ENCODE data around the gene ITIH4.

Gene ITIH4

DNA sequence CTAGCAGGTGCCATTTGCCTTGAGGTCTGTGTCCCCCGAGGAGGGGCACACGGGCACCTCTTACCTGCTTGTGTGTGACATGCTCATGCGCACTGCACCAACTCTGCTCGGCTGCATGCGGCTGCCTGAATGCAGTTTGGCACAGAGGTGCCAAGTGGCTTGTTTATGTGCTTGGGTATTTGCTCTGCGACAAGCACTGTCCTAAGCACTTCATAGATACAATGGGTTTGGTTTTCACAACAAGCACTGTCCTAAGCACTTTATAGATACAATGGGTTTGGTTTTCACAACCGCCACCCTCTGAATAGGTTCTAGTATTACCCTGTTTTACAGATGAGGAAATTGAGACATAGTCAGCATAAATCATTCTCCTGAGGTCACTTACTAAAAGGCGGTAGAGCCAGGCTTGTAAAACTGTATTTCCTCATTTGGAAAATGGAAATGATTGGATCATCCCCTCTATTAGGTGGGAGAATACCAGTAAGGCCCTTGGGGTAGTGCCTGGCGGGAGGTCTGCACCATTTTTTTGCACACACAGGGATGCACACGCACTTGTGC is 487 bp downstream of the ITIH4 start:
- no peak for DNase-seq

DNA sequence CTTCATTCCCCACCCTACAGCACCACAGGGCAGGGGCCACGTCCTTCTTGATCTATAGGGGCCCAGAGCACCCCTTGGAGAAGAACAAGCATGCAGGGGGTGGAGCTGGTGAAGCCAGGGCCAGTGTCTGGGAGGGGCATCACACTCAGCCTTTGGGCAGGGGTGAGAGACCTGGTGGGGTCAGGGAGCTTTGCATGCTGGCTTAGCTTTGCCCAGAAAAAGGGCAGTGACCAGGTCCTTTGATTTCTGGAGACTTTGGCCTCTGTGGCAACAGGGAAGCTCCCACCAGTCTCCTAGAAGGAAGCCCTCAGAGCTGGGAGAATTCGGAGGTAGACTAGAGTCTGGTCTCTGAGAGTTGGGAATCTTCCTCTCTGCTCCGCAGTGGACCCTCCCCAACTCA is 990 bp downstream of the ITIH4 start:
- no peak for DNase-seq

DNA sequence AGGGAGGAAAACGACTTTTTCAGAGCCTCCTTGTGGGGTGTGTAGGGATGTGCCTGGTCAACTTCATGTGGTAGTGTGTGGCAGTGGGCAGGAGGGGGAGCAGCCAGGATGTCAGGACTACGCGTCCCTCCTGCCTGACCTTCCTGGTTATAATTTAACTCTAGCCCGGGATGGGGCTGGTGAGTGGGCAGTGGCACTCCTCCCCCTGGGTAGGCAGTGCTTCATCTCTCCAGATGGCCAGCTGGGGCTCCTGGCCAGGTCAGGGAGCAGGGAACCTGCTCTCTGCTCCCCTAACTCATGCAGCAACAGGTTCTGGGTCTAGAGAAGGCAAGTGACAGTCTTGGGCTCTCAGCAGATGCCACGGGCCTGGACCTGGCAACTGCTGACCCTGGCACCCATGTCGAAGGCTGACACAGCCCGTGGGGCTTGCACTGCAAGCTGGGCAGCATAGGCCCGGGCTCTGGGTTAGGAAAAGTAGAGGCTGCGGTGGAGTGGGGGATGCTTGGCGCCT is 2.6 kb downstream of the ITIH4 start:
- no peak for DNase-seq

DNA sequence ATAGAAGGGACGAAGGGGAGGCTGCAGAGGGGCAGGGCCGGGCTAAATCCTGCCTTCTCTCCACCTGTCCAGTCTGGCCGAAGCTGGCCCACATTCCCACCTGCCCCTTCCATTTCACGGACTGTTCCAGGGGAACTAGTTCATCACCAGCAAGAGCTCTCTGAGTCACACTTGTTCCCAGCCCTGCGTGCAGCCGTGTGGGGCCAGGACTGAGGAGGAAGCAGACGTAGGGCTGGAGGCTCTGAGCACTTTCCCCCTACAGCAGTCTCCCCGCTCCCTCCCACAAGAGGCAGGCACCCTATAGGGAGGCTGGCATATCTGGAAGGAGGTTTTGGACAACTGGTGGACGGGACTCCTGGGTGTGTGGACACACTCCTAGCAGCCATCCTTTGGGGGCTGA is 3.0 kb downstream of the ITIH4 start:
- no peak for DNase-seq

DNA sequence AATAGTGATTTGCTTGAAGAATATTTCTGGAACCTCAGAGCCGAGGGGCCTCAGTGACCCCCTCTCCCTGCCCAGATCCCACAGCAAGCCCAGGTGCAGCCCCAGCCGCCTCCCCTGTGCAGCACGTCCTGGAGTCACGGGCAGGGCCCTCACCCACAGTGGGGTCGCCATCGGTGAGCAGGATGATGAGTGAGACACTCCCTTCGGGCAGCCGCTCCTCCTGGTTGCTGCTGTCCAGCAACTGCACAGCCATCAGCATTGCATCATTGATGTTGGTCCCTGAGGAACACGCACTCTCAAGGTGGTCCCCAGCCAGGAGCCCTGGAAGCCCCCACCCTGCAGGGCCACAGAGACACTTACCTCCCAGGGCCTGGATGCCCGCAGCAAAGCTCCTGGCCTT is 6.4 kb downstream of the ITIH4 start:
- no peak for DNase-seq

DNA sequence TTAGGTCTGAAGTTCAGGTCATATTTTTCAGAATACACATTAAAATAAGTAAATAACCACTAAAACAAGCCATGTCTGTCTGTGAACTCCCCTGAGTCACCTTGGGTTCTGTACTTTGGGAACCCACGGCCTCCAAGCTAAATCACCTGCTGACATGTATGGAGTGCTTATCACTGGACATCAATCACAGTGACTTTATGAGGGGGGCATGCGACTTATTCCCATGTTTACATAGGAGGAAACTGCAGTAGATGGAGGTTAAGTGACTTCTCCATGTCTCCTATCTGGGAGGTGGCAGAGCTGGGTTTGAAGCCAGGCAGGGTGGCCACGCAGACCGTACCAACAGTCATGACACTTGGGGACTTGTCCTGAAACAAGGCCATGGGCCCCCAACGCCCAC is 8.1 kb downstream of the ITIH4 start:
- DNase-seq: no peak

DNA sequence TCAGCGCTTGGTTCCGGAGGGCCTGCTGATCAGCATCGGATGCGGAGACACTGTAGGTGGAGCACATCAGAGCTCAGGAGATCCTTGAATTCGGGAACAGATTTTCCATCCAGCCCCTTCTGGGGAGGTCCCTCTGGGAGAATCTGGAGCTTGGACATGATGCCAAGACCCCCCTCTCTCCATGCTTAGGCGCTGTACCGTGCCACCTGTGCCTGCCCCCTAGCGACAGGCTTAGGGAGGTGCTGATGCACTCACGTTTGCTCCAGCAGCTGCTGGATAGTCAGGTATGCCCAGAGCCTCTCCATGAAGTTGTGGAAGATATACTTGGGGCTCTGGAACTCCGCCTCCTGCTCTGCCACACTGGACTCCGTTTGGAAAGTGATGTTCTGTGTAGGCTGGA is 9.7 kb downstream of the ITIH4 start:
- DNase-seq: no peak

DNA sequence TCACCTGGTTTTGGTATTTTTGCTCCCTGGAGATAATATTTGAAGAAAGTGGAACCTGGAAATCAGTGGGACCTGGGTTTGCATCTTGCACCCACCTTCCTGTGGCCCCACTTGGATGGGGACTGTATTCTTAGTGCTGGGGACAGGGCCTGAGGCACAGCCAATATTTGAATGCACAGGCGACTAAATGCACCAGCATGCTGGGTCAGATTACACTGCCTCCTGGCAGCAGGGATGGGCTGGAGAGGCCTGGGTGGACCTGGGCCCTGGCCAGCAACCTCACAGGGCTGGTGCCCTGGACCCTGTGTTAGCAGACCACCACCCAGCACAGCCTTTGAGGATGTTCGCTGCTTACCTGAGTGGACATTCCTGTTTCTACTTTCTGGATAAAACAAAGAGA is 10.5 kb downstream of the ITIH4 start:
- DNase-seq: no peak

DNA sequence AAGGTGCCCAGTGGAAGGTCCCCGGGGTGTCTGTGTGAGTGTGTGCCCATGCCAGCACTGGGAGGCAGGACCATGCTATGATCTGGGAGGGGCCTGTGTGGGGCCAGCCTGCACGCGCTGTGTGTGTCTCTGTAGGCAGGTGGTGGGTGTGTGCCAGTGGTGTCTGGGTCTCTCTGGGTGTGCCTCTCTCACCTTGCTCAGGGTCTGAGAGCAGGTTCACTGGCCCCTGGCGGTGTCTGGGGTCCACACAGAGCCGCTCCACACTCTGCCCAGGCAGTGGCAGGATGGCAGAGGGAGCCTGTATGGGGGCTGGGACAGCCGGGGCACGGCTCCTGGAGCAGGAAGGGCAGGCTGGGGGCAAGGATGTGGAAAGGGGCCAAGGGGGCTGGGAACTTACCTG is 12.6 kb downstream of the ITIH4 start:
- DNase-seq: no peak

DNA sequence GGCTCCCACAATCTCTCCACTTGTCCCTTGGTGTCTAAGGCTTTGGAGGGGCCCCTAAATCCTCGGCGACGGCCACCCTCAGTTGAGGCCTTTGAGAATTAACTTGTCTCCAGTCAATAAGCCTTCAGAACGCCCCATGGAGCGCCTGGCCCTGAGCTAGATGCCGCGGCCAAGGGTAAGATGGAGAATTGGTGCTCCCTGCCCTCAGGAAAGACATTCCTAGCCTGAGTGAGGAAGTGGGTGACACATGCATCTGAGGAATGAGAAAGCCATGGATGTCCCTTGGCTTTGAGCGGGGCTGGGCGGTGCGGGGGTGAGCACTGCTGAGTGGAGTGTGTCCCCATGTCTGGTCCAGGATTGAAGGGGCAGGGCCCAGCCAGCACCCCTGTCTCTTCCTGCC is 13.3 kb downstream of the ITIH4 start:
- no peak for DNase-seq

DNA sequence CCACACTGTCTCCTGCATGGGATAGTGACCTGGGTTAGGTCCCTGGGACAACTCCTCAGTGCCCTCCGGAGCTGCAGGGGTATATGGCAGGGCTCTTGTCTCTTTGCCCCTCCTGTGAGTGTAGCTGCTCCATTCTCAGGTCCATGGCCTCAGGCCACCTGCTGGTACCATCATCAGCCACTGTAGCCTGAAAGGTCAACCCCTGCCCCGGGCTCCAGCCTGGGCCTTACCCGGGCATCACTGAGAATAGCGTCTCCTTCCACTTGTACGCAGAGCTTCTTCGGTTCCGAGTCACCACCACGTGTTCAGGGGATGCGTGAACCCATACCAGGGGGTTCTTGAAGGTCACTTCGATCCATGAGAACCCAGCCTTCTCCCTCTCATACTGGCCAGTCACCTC is 13.8 kb downstream of the ITIH4 start:
- no peak for DNase-seq

DNA sequence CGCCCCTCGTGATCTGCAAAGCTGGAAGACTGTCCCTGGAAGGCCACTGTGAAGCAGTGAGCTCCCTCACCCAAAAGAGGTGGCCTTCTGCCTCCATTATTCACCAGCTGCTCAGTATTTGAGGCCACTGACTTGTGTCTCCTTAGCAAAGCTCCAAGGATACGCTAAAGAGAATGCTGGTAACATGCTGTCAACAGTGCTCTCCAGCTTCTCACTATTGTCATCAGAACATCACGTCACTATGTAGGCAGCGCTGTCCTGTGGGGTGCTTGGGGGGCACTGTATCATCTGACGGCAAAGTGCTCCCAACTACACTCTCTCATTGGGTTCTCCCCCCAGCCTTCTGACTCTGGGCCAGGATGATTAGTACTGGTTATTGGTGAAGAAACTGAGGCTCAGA is 14.3 kb downstream of the ITIH4 start:
- DNase-seq: no peak

DNA sequence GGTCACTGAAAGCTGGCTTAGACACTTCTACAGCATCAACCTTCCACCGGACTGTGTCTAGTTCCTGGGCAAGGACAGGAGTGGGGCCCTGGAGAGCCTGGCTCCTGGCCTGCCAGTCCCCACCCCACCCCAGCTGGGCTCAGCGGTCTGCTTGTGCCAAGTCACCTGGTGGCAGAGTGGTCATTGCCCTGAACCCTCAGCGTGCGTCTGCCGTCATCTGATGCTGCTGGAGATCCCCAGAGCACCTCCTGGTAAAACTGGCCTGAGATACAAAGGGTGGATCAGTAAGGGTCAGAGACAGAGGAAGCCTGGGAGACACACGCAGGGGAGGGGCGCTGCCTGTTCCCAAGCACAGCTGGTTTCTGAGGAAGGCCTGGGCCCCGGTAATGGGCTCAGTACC is 16.7 kb downstream of the ITIH4 start:
- no peak for DNase-seq

DNA sequence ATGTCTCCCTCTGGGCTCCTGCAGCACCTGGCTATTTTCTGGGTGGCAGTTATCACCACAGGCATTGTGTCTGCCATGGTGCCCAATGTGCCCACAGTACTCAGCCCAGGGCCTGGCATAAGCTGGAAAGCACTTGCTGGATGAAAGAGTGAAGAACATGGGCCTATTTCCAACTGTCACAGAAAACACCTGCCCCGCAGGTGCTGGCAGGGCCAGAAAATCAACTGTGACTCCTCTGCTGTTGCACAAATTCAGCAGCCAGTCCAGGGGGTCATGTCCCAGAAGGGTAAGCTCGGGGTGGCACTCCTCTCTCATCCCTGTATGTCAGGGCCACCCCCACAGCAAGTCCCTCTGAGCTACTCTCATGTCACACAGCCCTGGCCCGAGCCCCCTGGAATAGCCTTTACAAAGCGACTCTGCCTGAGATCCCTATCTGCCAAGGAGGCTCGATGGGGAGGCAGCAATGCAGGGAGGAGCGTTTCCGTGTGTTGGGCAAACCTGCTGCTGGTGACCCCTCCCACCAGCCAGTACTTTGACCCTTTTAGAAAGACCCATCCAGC is 18.9 kb downstream of the ITIH4 start:
- DNase-seq: no peak

DNA sequence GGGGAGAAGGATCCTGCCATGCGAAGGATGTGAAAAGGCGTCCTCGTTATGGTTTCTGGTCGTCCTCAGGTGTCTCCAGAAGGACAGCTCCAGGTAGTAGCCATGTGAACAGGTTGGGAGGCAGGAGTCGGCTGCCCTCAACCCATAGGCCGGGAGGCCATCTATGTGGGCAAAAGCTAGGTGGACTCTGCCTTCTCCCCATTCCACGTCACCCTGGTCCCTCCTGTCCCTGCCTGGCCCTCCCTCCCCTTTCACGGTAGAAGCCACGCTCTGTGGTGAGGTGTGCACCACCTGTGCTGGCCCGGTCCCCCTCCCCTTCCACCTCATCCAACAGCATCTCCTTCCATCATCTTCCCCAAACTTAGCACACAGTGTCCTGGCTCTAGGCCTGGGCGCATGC is 19.5 kb downstream of the ITIH4 start:
- no peak for DNase-seq

DNA sequence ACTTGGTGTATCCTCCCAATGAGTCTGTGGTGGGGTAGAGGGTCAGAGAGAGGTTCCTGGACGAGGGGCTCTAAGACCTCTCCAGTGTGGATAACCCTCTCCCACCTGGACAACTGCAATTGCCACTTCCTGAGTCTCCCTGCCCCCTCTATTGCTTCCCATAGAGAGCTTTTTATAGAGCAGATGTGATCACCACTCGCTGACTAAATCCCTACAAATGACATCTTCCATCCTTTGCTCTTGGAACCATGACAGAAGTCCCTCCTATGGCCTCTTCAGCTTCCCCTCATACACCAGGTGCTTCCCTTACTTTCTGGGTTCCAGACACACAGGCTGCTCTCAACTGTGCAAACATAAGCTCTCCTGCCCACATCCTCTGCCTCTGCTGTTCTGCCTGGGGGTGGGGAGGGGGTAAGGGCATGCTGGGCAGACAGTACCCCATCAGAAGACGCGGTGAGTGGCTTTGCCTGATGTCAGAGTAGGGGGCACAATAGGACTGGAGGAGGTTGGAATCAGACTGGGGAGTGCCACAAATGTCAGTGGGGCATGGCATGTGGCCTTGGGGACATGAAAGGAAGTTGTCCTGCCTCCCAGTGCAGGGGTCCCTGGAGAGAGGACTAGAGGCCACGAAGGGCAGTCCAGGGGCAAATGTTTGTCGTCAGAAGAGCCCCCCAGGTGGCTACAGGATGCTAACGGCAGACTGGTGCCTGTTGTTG is 20.7 kb downstream of the ITIH4 start:
- no peak for DNase-seq

DNA sequence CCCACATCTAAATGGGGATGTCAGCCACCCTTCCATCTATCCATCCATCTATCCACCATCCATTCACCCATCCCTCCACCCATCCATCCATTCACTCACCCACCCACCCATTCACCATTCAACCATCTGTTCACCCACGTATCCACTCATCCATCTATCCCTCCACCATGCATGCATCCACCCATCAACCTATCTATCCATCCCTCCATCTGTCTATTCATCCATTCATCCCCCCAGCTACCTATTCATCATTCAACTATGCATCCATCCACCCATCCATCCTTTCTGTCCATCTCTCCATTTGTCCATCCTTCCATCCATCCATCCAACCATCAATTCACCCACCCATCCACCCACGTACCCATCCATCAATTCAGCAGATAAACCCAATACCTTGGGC is 21.3 kb downstream of the ITIH4 start:
- no peak for DNase-seq

DNA sequence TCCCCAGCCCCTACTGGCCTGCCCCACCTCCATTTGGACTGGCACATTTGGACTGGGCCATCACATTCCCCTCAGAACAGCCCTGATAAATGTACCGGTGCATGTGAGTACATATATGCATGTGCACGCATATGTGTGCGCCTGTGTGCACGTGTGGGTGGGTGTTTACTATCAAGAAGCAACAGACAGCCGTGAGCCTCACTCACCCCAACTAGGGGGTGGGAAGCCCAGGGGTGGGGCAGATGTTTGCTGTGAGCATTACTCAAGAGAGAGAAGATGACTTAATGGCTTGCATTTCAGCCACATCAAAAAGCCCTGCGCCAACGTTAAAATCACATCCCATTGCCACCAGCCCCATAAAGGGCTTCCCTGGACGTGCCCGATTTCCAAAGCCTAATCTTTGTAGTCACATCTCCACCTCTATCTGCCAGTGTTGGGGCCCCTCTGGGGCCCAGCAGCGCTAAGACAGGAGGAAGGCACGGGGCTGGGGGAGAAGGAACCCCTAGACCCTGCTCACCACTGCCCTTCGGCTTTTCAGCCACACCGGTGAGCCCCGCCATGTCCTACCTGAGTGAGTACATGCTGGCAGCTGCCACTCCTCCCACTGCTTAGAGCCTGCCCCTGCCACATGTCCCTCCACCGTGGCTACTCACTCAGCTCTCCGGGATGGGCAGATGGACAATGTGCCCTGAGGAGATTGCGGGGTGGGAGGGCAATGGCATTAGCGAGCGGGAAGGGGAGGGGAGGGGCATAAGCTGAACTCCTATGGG is 25.0 kb downstream of the ITIH4 start:
- DNase-seq: no peak

DNA sequence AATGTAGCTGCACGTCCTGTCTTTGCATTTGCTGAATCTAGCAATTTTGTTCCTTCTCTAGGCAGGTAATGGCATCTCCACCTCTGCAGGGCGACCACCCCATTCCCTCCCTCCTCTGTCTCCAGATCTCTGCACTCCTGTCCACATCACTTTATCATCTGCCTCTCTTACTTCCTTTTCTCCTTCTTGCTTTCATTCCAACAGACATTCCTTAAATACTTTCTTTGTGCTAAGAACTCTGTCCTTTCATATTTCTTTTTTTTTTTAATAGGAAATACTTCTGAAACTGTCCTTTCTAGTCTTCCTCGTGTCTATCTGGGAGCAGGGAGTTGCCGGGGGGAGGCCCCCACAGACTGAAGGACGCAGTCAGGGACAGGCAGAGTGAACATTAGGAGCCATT is 28.6 kb downstream of the ITIH4 start:
- no peak for DNase-seq

DNA sequence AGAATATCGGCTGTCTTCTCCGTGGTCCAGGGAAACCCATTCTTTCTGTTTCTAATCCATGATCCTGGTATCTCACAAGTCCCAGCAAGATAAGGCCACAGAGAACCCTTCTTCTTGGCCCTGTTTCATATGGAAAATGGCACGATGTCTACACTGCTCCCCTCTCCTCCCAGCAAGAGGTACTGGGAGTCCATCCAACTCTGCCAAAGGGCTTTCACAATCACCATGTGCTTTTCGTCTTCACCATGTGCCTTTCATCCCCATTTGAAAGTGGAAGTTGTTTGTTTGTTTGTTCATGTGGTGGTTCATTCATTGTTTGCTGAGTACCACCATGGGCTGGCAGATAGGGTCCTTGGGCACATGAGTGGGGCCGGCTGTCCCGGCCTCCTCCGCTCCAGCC is 30.4 kb downstream of the ITIH4 start:
- no peak for DNase-seq

DNA sequence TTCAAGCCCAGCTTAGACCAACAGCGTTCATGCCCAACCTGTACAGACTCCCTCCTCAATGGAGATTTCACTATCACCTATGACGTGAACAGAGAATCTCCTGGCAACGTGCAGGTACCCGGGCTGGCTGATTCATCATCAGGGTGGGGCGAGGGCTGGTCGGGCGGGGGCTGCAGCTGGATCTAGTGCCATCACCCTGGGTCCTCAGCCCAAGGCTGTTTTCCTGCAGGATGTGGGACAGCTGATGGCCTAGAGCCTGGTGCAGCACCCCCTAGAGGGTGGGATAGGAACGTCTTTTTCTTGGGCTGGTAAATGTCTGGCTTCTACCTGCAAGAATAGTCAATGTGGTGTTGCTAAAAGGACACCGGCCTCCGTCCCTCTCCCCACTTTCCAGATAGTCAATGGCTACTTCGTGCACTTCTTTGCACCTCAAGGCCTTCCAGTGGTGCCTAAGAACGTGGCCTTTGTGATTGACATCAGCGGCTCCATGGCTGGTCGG is 31.4 kb downstream of the ITIH4 start:
- no peak for DNase-seq

DNA sequence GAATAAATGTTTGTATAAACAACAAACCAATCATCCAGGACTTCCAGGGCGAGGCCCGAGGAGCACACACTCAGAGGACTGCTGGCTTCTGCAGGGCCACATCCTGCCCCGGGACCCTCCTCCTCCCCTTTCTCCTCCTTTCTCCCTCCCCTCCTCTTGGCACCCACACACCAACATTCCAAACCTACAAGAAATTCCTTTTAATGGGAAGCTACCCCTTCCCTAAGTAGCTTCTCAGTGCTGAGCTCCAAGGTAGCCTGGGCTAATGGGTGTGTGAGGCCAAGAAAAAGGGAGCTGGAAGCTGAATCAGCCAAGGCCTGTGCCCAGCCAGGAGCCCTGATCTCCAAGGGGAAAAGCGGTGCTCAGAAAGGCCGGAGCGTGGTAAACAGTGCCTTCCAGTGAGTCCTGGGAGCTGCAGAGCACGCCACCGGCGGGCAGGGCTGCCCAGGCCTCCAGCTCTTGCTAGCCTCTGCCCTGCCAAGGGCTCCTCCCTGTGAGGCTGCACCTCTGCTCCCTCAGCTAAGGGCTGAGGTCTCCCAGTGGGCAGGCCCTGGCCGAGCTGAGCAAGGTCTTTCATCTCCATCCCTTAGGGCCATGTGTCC is 32.0 kb downstream of the ITIH4 start:
- no peak for DNase-seq

DNA sequence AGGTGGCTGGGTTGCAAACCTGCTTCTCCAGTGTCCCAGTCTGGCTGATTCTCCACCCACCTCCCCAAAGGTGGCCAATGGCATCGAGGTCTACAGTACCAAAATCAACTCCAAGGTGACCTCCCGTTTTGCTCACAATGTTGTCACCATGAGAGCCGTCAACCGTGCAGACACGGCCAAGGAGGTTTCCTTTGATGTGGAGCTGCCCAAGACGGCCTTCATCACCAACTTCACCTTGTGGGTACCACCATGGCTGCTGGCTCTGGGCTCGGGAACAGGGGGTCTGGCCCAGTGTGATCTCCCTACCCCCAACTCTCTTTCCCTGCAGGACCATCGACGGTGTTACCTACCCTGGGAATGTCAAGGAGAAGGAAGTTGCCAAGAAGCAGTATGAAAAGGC is 34.1 kb downstream of the ITIH4 start:
- no peak for DNase-seq
